OCI-LY3 (cell line): Measurements from ENCODE around the gene PLA2G1B.

Experiments
- H2AFZ ChIP-seq: fragments of 200-600, 300-600 bp; shearing (Covaris generic); 2 replicates; pipeline ENCODE4 v1.6.0; 2014; ENCODE audit warnings: antibody characterized with exemption, low read depth, low read length
- H3K27ac ChIP-seq: fragments of 200-600, 300-600 bp; sonication (generic); 2 replicates; pipeline ENCODE4 v1.5.1; 2014; ENCODE audit warnings: mild to moderate bottlenecking, low read length, moderate library complexity, mixed read lengths
- H3K27me3 ChIP-seq: fragments of 200-600, 300-600 bp; sonication (generic); 2 replicates; pipeline ENCODE4 v1.6.1; 2014; ENCODE audit warnings: low read depth, low read length, mixed read lengths
- H3K36me3 ChIP-seq: fragments of 200-600, 300-600 bp; sonication (generic); replicated peaks from 2 replicates; pipeline ENCODE3; 2014; ENCODE audit warnings: low read depth, low read length, mixed read lengths
- H3K4me1 ChIP-seq: fragments of 300-600, 200-600 bp; sonication (generic); 2 replicates; pipeline ENCODE4 v1.6.1; 2014; ENCODE audit warnings: low read length, mixed read lengths
- H3K4me2 ChIP-seq: fragments of 200-600, 300-600 bp; sonication (generic); 2 replicates; pipeline ENCODE4 v1.6.1; 2014; ENCODE audit warnings: low read length, mixed read lengths
- H3K4me3 ChIP-seq: fragments of 300-600, 200-600 bp; sonication (generic); 2 replicates; pipeline ENCODE4 v1.5.1; 2014; ENCODE audit warnings: antibody characterized with exemption, mild to moderate bottlenecking, low read length, moderate library complexity
- H3K79me2 ChIP-seq: fragments of 300-600, 200-600 bp; shearing (Covaris generic); 2 replicates; pipeline ENCODE4 v1.6.1; 2014; ENCODE audit warnings: mild to moderate bottlenecking, low read length, mixed read lengths
- H3K9ac ChIP-seq: fragments of 300-600, 200-600 bp; shearing (Covaris generic); 2 replicates; pipeline ENCODE4 v1.6.0; 2014; ENCODE audit warnings: mild to moderate bottlenecking, low read length, moderate library complexity
- H3K9me3 ChIP-seq: fragments of 200-600, 300-600 bp; shearing (Covaris generic); 2 replicates; pipeline ENCODE4 v1.6.1; 2014; ENCODE audit warnings: low read length, mixed read lengths; ENCODE audit not compliant: insufficient read depth
- H4K20me1 ChIP-seq: fragments of 200-600, 300-600 bp; sonication (generic); 2 replicates; pipeline ENCODE4 v1.6.1; 2016; ENCODE audit warnings: low read length, mixed read lengths; ENCODE audit not compliant: insufficient read depth
- EZH2phosphoT487 ChIP-seq: fragments of 200-600 bp; shearing (Covaris generic); IDR thresholded peaks from 2 replicates; pipeline ENCODE4 v1.6.1; 2018; ENCODE audit warnings: antibody characterized with exemption, mixed run types, low read depth
- TF ChIP-seq, protein P1 (sequence below): fragments of 200-600, 300-600 bp; sonication (generic); IDR thresholded peaks from 2 replicates; pipeline ENCODE4 v1.5.1; 2014; ENCODE audit warnings: antibody characterized with exemption, low read length, low read depth

The PLA2G1B gene

DNA sequence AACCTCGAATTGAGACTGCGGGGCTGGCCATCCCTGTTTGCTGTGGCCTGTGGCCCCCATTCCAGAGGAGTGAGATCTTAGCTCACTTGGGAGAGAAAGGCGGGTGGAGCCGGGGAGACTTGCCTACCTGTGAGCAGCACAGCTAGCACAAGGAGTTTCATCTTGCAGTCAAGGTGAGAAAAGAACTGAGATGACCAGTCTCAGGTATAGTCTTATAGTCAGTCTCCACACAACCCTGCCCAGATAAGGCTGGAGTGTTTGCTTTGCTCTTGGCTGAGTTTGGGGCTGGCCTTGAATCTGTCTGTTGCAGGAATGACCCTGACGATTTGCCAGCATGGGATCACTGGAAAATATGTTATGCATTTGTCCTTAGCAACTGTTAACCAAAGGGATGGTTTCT is at the start of gene PLA2G1B:
Gene PLA2G1B (minus strand): TSS at position 187 of the 400 bp plus-strand sequence. CDS start 26 bp downstream, at position 161.
- H3K9ac ChIP-seq = no peak within 1 kb of the TSS
- H3K4me1 ChIP-seq = no peaks in the 10 kb centered on the region
- no peak within 1 kb of the TSS for H3K27ac ChIP-seq
- no peaks in the 10 kb centered on the region for H3K9me3 ChIP-seq
- no peak within 1 kb of the TSS for H3K4me2 ChIP-seq
- TF ChIP-seq EZH2phosphoT487 = no peak
- TF ChIP-seq, protein P1, sequence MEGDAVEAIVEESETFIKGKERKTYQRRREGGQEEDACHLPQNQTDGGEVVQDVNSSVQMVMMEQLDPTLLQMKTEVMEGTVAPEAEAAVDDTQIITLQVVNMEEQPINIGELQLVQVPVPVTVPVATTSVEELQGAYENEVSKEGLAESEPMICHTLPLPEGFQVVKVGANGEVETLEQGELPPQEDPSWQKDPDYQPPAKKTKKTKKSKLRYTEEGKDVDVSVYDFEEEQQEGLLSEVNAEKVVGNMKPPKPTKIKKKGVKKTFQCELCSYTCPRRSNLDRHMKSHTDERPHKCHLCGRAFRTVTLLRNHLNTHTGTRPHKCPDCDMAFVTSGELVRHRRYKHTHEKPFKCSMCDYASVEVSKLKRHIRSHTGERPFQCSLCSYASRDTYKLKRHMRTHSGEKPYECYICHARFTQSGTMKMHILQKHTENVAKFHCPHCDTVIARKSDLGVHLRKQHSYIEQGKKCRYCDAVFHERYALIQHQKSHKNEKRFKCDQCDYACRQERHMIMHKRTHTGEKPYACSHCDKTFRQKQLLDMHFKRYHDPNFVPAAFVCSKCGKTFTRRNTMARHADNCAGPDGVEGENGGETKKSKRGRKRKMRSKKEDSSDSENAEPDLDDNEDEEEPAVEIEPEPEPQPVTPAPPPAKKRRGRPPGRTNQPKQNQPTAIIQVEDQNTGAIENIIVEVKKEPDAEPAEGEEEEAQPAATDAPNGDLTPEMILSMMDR = no peak
- H2AFZ ChIP-seq = no peak within 1 kb of the TSS
- no peaks in the 10 kb centered on the region for H3K36me3 ChIP-seq
- no peak within 1 kb of the TSS for H3K4me3 ChIP-seq
- H3K27me3 ChIP-seq = no peaks in the 10 kb centered on the region
- H3K79me2 ChIP-seq = no peaks in the 10 kb centered on the region
- H4K20me1 ChIP-seq = no peaks in the 10 kb centered on the region

DNA sequence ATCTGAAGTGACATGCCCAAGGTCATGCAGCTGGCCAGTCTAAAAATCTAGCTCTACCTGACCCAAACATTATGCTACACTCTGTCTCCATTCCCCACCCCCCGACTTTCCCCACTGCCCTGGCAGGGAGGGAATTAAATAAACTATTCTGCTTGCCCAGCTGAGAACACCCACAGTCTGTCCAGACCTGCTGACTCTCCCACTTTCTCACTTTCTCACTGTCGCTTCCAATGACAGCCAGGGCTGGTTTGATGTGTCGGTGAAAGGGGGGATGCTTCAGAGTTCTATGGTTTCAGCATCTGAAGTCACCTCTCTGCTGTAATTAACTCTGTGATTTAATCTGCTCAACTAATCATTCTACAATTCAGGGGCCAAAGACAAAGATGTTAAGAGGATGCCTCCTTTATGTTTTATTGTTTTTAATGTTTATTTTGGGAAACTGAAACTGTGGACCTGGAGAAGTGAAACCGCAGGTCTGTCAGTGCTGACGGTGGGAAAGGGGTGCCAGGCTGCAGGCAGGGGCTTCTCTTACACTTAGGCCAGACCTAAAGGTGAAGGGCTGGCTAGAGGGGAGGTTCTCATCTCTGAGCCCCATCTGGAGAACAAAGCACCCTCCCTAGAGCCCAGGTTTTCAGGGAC is 49.5 kb upstream of the PLA2G1B start:
- Histone ChIP-seq H3K27ac (no peak overlapping the region), H3K4me2 (no peak overlapping the region), H4K20me1 (no peaks in the 10 kb centered on the region)

DNA sequence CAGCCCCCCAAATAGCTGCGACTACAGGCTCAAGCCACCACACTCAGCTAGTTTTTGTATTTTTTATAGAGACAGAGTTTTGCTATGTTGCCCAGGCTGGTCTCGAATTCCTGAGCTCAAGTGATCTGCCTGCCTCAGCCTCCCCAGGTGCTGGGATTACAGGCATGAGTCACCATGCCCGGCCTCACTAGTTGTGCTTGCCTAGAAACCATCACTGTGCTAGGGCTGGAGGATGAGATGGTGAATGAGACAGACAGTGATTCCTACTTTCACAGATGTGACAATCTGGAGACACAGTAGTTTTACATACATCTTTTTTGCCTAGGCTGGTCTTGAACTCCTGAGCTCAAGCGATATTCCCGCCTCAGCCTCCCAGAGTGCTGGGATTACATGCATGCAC is 48.8 kb upstream of the PLA2G1B start:
- Histone ChIP-seq H3K9me3 (no peaks in the 10 kb centered on the region), H3K4me3 (no peak overlapping the region), H3K4me1 (no peaks in the 10 kb centered on the region), H2AFZ (no peak overlapping the region), H4K20me1 (no peaks in the 10 kb centered on the region), H3K27me3 (peaks cover 35% of the 10 kb centered on the region), H3K9ac (no peak overlapping the region), H3K4me2 (no peak overlapping the region), H3K27ac (no peak overlapping the region), H3K79me2 (no peaks in the 10 kb centered on the region), H3K36me3 (no peaks in the 10 kb centered on the region)
- TF ChIP-seq, protein P1 = no peak
- no peak for TF ChIP-seq EZH2phosphoT487

More for the DNA sequence above, 49.5 kb upstream of the PLA2G1B start:
- peaks cover 30% of the 10 kb centered on the region for H3K27me3 ChIP-seq
- H3K4me3 ChIP-seq = no peak overlapping the region
- H3K36me3 ChIP-seq = no peaks in the 10 kb centered on the region
- H3K79me2 ChIP-seq = no peaks in the 10 kb centered on the region
- H3K4me1 ChIP-seq = no peaks in the 10 kb centered on the region
- no peak overlapping the region for H2AFZ ChIP-seq
- H3K9ac ChIP-seq = no peak overlapping the region
- H3K9me3 ChIP-seq = no peaks in the 10 kb centered on the region
- TF ChIP-seq EZH2phosphoT487 = no peak
- TF ChIP-seq, protein P1 = no peak

DNA sequence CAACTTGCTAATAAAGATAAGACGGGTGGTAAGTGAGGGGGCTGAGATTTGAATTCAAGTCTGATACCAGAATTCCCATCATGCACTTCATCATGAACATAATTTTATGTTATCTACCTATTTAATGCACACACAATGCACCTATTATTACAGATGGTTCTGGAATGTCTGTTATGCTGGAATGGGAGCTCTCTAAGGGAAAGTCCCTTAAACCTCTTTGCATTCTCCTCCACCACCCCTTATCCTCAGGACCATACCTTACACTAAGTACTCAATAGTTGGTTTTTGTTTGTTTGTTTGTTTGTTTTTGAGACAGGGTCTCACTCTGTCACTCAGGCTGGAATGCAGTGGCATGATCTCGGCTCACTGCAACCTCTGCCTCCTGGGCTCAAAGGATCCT is 48.4 kb upstream of the PLA2G1B start:
- H4K20me1 ChIP-seq = no peaks in the 10 kb centered on the region
- H3K27ac ChIP-seq = no peak overlapping the region
- H2AFZ ChIP-seq = no peak overlapping the region
- H3K36me3 ChIP-seq = no peaks in the 10 kb centered on the region
- TF ChIP-seq, protein P1 = no peak
- TF ChIP-seq EZH2phosphoT487 = no peak
- no peak overlapping the region for H3K4me2 ChIP-seq
- H3K79me2 ChIP-seq = no peaks in the 10 kb centered on the region
- no peaks in the 10 kb centered on the region for H3K9me3 ChIP-seq
- H3K27me3 ChIP-seq = peaks cover 39% of the 10 kb centered on the region
- H3K4me1 ChIP-seq = no peaks in the 10 kb centered on the region
- no peak overlapping the region for H3K4me3 ChIP-seq
- H3K9ac ChIP-seq = no peak overlapping the region
